ENCODE measurements around the gene ZNF609.

Gene ZNF609

DNA sequence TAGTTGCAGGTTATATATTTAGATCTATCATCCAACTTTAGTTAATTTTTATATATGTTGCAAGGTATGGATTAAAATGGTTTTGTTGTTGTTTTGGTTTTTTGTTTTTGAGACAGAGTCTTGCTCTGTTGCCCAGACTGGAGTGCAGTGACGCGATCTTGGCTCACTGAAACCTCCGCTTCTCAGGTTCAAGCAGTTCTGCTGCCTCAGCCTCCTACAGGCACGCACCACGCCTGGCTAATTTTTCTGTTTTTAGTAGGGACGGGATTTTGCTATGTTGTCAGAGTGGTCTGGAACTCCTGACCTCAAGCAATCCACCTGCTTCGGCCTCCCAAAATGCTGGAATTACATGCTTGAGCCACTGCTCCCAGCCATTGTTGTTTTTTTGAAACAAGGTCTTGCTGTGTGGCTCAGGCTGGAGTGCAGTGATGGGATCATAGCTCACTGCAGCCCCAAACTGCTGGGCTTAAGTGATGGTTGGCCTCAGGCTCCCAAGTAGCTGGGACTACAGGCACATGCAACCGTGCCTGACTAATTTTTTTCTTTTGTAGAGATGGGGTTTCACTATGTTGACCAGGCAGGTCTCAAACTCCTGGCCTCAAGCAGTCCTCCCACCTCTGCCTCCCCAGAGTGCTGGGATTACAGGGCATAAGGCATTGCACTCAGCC lies 92.0 kb downstream of the ZNF609 start:
- no peak for TF ChIP-seq EZH2phosphoT487 (IDR thresholded peaks at IDR 0.05; ENCODE audit: low read depth)
- TF ChIP-seq CTCF (IDR thresholded peaks at IDR 0.05; ENCODE audit: low read depth, low read length): no peak
- Histone ChIP-seq H3K79me2 (ENCODE audit: low read length) (peaks cover 38% of the 10 kb centered on the region), H3K27ac (ENCODE audit: low read length) (no peak overlapping the region), H3K4me2 (ENCODE audit: low read length) (peak overlapping the region; percentile 5; the same call in 1 of the 2 replicates), H3K36me3 (replicated peaks; ENCODE audit: low read depth, low read length) (no peaks in the 10 kb centered on the region), H3K27me3 (ENCODE audit: low read depth, low read length) (no peaks in the 10 kb centered on the region), H3K4me3 (ENCODE audit: low read length) (no peak overlapping the region), H2AFZ (ENCODE audit: low read depth, low read length) (no peak overlapping the region), H3K4me1 (ENCODE audit: low read length) (peaks cover 8% of the 10 kb centered on the region; the same call in 1 of the 2 replicates), H3K9ac (ENCODE audit: low read length) (no peak overlapping the region), H3K9me3 (ENCODE audit: insufficient read depth, low read length) (no peaks in the 10 kb centered on the region), H4K20me1 (ENCODE audit: insufficient read depth, low read length) (peaks cover 14% of the 10 kb centered on the region; the same call in 1 of the 2 replicates)

GRCh38 chr15:64558460-64559179 lies 98.2 kb downstream of the ZNF609 start:
- no peak overlapping the region for H3K27ac ChIP-seq (ENCODE audit: low read length)
- peaks cover 34% of the 10 kb centered on the region for H3K79me2 ChIP-seq (ENCODE audit: low read length)
- H3K4me2 ChIP-seq (ENCODE audit: low read length): no peak overlapping the region
- H3K27me3 ChIP-seq (ENCODE audit: low read depth, low read length): no peaks in the 10 kb centered on the region
- no peaks in the 10 kb centered on the region for H3K36me3 ChIP-seq (replicated peaks; ENCODE audit: low read depth, low read length)
- H3K9ac ChIP-seq (ENCODE audit: low read length): no peak overlapping the region
- H3K4me3 ChIP-seq (ENCODE audit: low read length): no peak overlapping the region
- H2AFZ ChIP-seq (ENCODE audit: low read depth, low read length): no peak overlapping the region
- H4K20me1 ChIP-seq (ENCODE audit: insufficient read depth, low read length): peaks cover 14% of the 10 kb centered on the region; the same call in 1 of the 2 replicates
- H3K4me1 ChIP-seq (ENCODE audit: low read length): no peaks in the 10 kb centered on the region
- TF ChIP-seq EZH2phosphoT487 (IDR thresholded peaks at IDR 0.05; ENCODE audit: low read depth) (no peak), CTCF (IDR thresholded peaks at IDR 0.05; ENCODE audit: low read depth, low read length) (no peak)
- no peaks in the 10 kb centered on the region for H3K9me3 ChIP-seq (ENCODE audit: insufficient read depth, low read length)

DNA sequence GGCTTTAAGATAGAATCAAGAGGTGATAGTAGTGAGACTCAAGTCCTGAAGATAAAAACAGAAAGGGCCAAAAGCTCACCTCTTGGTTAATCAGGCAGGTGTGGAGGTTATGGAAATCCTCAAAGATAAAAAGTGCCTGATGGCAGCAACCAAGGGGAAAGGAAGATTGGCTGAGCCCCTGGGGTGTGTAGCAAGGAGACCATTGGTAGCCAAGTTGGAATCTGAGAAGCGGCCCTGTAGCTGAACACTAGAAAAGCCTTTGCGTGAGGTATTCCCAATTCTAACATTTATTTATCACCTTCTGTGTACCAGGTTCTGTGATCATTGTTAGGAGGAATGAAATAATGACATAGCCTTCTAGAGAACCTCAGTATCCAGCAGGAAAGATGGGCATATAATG lies 98.9 kb downstream of the ZNF609 start:
- no peak for TF ChIP-seq EZH2phosphoT487 (IDR thresholded peaks at IDR 0.05; ENCODE audit: low read depth)
- TF ChIP-seq CTCF (IDR thresholded peaks at IDR 0.05; ENCODE audit: low read depth, low read length): no peak
- peaks cover 37% of the 10 kb centered on the region for H3K79me2 ChIP-seq (ENCODE audit: low read length)
- peaks cover 14% of the 10 kb centered on the region; the same call in 1 of the 2 replicates for H4K20me1 ChIP-seq (ENCODE audit: insufficient read depth, low read length)

GRCh38 chr15:64560501-64560900 lies 100.1 kb downstream of the ZNF609 start:
- peaks cover 14% of the 10 kb centered on the region; the same call in 1 of the 2 replicates for H4K20me1 ChIP-seq (ENCODE audit: insufficient read depth, low read length)
- no peak overlapping the region for H3K9ac ChIP-seq (ENCODE audit: low read length)
- no peaks in the 10 kb centered on the region for H3K27me3 ChIP-seq (ENCODE audit: low read depth, low read length)
- H2AFZ ChIP-seq (ENCODE audit: low read depth, low read length): no peak overlapping the region
- no peak overlapping the region for H3K4me2 ChIP-seq (ENCODE audit: low read length)
- H3K4me3 ChIP-seq (ENCODE audit: low read length): no peak overlapping the region
- no peaks in the 10 kb centered on the region for H3K4me1 ChIP-seq (ENCODE audit: low read length)
- H3K27ac ChIP-seq (ENCODE audit: low read length): no peak overlapping the region
- H3K9me3 ChIP-seq (ENCODE audit: insufficient read depth, low read length): no peaks in the 10 kb centered on the region
- no peak for TF ChIP-seq CTCF (IDR thresholded peaks at IDR 0.05; ENCODE audit: low read depth, low read length)
- TF ChIP-seq EZH2phosphoT487 (IDR thresholded peaks at IDR 0.05; ENCODE audit: low read depth): no peak
- H3K36me3 ChIP-seq (replicated peaks; ENCODE audit: low read depth, low read length): no peaks in the 10 kb centered on the region
- H3K79me2 ChIP-seq (ENCODE audit: low read length): peaks cover 37% of the 10 kb centered on the region

More for the DNA sequence above, 98.9 kb downstream of the ZNF609 start:
- H3K27ac ChIP-seq (ENCODE audit: low read length): no peak overlapping the region
- no peaks in the 10 kb centered on the region for H3K4me1 ChIP-seq (ENCODE audit: low read length)
- no peak overlapping the region for H3K9ac ChIP-seq (ENCODE audit: low read length)
- no peak overlapping the region for H2AFZ ChIP-seq (ENCODE audit: low read depth, low read length)
- H3K36me3 ChIP-seq (replicated peaks; ENCODE audit: low read depth, low read length): no peaks in the 10 kb centered on the region
- no peak overlapping the region for H3K4me3 ChIP-seq (ENCODE audit: low read length)
- H3K4me2 ChIP-seq (ENCODE audit: low read length): no peak overlapping the region
- no peaks in the 10 kb centered on the region for H3K9me3 ChIP-seq (ENCODE audit: insufficient read depth, low read length)
- no peaks in the 10 kb centered on the region for H3K27me3 ChIP-seq (ENCODE audit: low read depth, low read length)
